Effector memory CD4-positive, alpha-beta T cell (primary cell): ENCODE measurements around the gene VASN.

Source experiments
- DNase-seq, 3 donors: peaks; one replicate each; pipeline ENCODE4 v3.0.0-alpha.2; 2020
- H3K27ac ChIP-seq: 2 replicates; pipeline ENCODE4 v1.7.0; 2013; ENCODE audit warnings: mild to moderate bottlenecking, low read length, moderate library complexity; ENCODE audit not compliant: insufficient read depth, poor library complexity, severe bottlenecking
- H3K27me3 ChIP-seq: replicated peaks from 2 replicates; pipeline ENCODE4 v1.7.0; 2013; ENCODE audit warnings: mild to moderate bottlenecking, low read length; ENCODE audit not compliant: insufficient read depth, control insufficient read depth, poor library complexity, severe bottlenecking
- H3K36me3 ChIP-seq: 2 replicates; pipeline ENCODE4 v1.7.0; 2013; ENCODE audit warnings: mild to moderate bottlenecking, low read length, moderate library complexity; ENCODE audit not compliant: control insufficient read depth, insufficient read depth
- H3K4me1 ChIP-seq: 2 replicates; pipeline ENCODE4 v1.7.0; 2013; ENCODE audit warnings: low read length, mild to moderate bottlenecking; ENCODE audit not compliant: control insufficient read depth, insufficient read depth, poor library complexity, severe bottlenecking
- H3K4me3 ChIP-seq: 2 replicates; pipeline ENCODE4 v1.7.0; 2013; ENCODE audit warnings: low read length, low read depth, mild to moderate bottlenecking; ENCODE audit not compliant: insufficient read depth, poor library complexity, severe bottlenecking
- H3K9me3 ChIP-seq: 2 replicates; pipeline ENCODE4 v1.7.0; 2013; ENCODE audit warnings: mild to moderate bottlenecking, low read length, moderate library complexity; ENCODE audit not compliant: control insufficient read depth

Gene VASN

DNA sequence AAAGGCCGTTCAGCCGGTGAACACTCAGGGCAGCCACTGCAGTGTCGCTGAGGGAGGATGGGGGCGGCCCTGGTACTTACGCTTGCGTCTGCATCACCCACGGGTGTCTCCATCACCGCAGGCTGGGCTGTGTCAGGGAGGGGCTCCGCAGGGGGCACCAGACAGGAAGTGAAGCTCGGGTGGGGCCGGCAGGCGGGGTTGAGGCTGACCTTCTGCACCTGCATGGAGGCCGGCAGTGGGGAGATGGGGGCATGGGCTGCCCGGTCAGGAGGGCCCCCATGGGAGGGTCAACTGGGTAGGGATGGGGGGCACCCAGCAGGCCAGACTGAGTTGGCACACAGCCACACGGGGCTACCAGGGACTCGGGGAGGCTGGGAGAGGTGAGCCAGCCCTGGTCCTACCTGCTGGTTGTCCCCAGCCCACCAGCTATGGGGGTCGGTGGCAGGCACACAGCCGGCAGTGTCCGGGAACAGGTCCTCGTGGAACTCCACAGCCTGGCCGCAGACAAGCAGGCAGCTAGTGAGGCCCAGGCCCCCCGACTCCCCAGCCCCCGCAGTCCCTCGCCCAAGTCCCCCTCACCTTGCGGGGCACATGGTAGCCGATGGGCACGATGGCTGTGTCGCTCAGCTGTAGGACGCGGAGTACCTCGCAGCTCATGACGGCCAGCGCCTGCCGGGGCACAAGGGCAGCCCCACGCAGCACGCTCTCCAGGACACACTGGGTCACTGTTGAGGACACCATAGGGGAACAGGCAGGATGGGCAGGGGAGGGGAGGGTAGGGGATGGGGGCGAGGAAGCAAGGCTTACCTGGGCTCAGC is 7.2 kb upstream of the VASN start:
- Histone ChIP-seq H3K9me3 (no peaks in the 10 kb centered on the region), H3K4me3 (no peak overlapping the region), H3K27ac (no peak overlapping the region), H3K4me1 (no peaks in the 10 kb centered on the region), H3K27me3 (no peaks in the 10 kb centered on the region), H3K36me3 (peaks cover 76% of the 10 kb centered on the region)
- DNase-seq, result no peak

DNA sequence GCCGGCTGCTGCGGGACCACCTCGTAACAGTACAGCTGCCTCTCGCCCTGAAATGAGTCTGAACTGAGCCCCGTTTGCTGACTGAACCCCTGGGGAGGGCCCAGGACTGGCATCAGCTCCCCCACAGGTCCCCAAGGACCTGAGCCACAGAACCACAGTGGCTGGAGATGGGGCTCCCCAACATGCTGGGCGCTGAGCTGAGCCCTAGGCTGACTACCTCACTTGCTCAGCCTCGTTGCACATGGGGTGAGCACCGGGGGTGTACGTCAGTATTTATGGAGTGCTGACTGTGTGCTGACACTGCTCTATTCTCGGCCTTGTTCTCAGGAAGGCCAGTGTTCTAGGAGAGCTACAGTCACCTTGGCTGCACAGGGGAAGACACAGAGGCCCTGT is 6.6 kb upstream of the VASN start:
- Histone ChIP-seq H3K9me3 (no peaks in the 10 kb centered on the region), H3K27me3 (no peaks in the 10 kb centered on the region), H3K36me3 (peaks cover 75% of the 10 kb centered on the region), H3K27ac (no peak overlapping the region), H3K4me1 (no peaks in the 10 kb centered on the region), H3K4me3 (no peak overlapping the region)
- DNase-seq, result no peak

DNA sequence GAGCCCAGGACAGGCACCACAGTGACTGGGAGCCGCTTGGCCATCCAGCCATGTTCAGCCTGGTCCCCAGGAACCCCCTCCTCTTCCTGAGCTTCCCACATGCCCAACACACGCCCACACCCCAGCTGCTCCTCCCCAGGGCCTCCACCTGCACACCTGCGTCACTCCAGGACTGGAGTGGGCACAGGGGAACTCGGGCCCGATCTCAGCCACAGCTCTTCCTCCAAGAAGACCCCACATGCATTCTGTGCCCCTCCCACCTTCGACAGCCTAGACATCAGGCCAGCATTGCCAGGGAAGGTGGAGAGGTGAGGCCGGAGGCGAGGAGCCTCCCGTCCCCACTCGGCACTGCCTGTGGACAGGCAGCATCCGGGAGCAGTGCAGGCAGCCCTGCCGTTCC is 6.0 kb upstream of the VASN start:
- H3K9me3 ChIP-seq, result no peaks in the 10 kb centered on the region
- no peaks in the 10 kb centered on the region for H3K27me3 ChIP-seq
- no peak for DNase-seq
- peaks cover 69% of the 10 kb centered on the region for H3K36me3 ChIP-seq
- no peak overlapping the region for H3K4me3 ChIP-seq
- no peak overlapping the region for H3K27ac ChIP-seq
- H3K4me1 ChIP-seq, result no peaks in the 10 kb centered on the region

DNA sequence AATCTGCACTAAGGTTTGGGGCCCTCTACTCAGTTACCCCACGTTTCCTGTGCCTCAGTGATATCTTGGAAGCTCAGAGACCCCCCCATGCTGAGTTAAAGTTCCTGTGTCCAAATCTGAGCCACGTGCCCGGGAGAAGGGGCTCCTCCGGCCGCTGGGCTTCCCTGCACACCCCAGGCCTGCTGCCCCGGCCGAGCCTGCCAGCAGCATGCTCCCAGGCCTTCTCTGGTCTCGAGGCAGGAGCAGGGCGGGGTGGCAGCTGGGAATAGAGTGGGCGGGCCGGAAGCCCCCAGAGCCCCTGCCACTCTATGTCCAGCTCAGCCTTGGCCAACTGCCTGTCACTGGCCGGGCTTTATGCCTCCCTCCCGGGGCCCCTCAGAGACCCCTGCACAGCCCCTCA is 5.6 kb upstream of the VASN start:
- H3K4me1 ChIP-seq, result no peaks in the 10 kb centered on the region
- H3K9me3 ChIP-seq, result no peaks in the 10 kb centered on the region
- no peak overlapping the region for H3K27ac ChIP-seq
- peaks cover 65% of the 10 kb centered on the region for H3K36me3 ChIP-seq
- H3K27me3 ChIP-seq, result no peaks in the 10 kb centered on the region
- no peak overlapping the region for H3K4me3 ChIP-seq
- DNase-seq, result no peak

DNA sequence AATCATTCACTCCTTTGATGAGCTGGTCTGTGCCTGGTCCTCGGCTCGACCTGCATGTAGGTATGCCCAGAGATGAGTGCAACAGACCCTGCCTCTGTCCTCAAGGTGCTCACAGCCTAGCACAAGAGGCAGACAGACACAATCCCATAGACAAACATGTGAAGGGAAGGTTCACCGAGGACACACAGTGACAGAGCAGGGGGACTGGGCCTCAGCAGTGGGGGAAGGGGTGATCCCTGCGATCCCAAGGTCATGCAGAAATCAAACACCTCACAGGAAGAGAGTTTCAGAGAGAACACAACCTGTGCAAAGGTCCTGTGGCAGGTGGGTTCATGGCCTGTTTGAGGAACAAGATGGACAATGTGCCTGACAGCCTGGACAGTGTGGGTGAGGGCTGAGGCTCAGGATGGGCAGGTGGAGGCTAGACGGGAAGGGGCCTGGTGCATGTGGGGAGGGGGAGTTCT is 4.2 kb upstream of the VASN start:
- H3K27me3 ChIP-seq, result no peaks in the 10 kb centered on the region
- H3K9me3 ChIP-seq, result no peaks in the 10 kb centered on the region
- no peak overlapping the region for H3K27ac ChIP-seq
- H3K4me1 ChIP-seq, result peaks cover 4% of the 10 kb centered on the region
- DNase-seq, result no peak
- H3K36me3 ChIP-seq, result peaks cover 51% of the 10 kb centered on the region
- H3K4me3 ChIP-seq, result no peak overlapping the region

DNA sequence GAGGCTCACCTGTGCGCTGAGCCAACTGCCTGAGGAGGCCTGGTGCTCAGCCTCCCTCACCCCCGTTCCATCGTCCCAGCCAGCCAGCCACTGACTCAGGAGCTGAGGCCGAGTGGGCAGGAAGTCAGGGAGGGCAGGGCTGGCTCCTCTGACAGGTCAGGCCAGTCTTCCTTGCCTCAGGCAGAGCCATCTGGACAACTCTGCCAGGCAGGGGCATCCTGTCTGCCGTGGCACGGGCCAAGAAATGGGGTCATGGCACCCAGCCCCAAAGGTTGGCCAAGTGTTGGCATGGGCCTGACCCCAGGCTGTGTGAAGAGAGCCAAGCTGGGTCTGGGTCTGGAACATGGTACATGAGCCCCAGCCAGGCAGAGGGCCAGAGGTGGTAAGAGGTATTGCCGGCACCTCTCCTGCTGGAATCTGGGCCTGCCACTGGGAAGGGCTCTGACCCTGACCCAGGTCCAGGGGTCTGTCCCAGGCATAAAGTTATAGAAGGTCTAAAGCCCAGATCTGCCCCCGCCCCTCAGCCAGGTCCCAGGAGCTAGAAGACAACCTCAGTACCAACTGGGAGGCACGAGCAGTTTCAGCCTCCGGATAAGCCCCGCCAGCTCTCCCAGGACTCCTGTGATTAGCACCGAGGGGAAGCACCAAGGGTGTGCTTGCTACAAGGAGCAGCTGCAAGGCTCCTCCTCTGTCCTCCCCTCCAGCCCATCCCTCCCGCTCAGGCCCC is 2.5 kb upstream of the VASN start:
- Histone ChIP-seq H3K4me3 (no peak overlapping the region), H3K9me3 (no peaks in the 10 kb centered on the region), H3K27me3 (no peaks in the 10 kb centered on the region), H3K27ac (no peak overlapping the region), H3K4me1 (peaks cover 20% of the 10 kb centered on the region), H3K36me3 (peaks cover 38% of the 10 kb centered on the region)
- DNase-seq, result no peak

DNA sequence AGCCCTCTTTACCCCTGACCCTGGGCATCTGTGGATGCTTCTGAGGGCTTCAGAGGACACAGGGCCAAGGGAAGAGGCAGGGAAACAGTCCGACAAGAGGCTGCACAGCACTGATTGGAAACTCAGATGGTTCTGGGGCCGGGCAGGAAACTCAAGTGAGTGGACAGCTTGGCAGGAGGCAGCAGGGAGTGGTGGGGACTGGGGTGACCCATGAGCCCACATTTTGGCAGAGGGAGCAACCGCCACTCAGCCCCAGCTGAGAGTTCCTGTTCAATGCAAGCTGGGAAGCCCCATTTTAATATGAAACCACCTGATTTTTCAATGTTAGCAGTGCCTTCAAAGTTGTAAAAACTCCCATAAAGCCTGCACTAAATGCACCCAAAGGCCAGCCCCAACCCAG is 1.5 kb upstream of the VASN start:
- H3K36me3 ChIP-seq, result peaks cover 28% of the 10 kb centered on the region
- H3K4me1 ChIP-seq, result peaks cover 28% of the 10 kb centered on the region

DNA sequence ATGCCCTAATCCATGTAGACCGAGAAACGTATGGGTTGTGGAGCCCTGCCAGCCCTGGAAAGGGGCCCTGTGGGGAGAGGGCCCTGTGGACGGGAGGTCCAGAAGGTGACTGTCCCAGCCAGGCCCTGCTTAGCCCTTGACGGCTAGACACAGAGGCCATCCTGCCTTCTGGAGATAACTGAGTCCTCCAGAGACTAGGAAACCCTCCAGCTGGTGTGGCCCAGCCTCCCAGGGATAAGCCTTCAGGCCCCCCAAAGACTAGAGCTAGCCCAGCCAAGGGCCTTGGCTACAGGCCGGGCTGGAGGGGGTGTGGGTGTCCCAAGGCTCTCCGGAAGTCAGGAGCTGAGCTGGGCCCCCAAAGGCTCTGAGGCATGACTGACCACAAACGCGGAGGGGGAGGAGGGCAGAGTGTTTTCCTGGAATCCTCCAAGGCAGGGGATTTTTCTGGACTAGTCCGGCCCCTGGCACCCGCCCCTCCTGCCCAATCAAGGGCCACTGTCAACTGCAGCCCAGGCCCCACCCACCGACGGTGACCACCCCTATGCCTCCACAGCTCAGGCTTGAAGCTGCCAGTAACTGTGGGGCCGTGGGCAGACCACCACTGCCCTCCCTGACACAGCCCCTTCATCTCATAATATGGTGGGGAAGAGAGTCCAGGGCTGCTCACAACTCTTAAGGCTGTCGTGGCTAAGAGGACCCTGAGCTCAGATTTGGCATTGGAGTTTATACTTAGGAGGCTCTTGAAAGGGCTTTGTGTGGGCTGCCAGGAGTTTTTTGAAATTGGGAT is 885 bp upstream of the VASN start:
- no peak for DNase-seq
- Histone ChIP-seq H3K9me3 (no peaks in the 10 kb centered on the region), H3K27me3 (no peaks in the 10 kb centered on the region), H3K36me3 (peaks cover 22% of the 10 kb centered on the region), H3K4me1 (peaks cover 30% of the 10 kb centered on the region), H3K27ac (no peak overlapping the region), H3K4me3 (no peak overlapping the region)

More for the DNA sequence above, 1.5 kb upstream of the VASN start:
- no peak for DNase-seq
- Histone ChIP-seq H3K27me3 (no peaks in the 10 kb centered on the region), H3K4me3 (no peak overlapping the region), H3K27ac (peak overlapping the region; percentile 29), H3K9me3 (no peaks in the 10 kb centered on the region)

DNA sequence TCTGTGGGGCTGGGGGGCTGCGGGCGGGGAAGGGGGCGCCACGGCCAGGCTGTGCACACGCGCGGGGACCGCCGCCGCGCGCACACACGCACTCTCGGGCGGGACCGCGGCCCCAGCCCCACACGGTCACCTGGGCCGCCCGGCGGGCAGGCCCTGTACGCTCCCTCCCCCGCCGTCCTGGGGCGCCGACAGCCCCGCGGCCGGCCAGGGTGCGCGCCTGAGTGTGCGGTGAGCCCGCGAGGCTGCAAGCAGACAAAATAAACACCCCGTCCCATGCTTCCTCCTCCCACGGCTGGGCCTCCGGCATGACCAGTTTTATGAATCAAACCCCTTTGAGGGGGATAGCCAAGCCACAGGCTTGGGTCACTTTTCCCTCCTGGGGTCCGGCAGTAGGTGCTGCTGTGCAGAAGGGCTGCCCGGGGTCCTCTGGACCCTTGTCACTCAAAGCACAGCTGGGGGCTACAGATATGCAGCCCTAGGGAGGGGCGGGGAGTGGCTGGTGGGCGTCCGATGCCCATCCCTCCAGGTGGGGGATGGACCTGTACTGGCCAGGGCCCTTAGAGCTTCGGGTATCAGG is 441 bp downstream of the VASN start:
- H3K27me3 ChIP-seq, result no peaks in the 10 kb centered on the region
- H3K4me3 ChIP-seq, result peak overlapping the region; percentile 52
- H3K27ac ChIP-seq, result peak overlapping the region; percentile 51
- H3K36me3 ChIP-seq, result peaks cover 16% of the 10 kb centered on the region
- H3K4me1 ChIP-seq, result peaks cover 34% of the 10 kb centered on the region
- H3K9me3 ChIP-seq, result no peaks in the 10 kb centered on the region
- DNase-seq, result peak in 1 of 3 donors; percentile 16
